Neural cell (in vitro differentiated cells): Measurements from ENCODE around the gene BCCIP. TPM values are rescaled to one million over a fixed set of nuclear protein-coding genes. Genes with fewer than 3 reads are reported as not detected.

Experiments
- H2AFZ ChIP-seq: fragments of 200-600, 300-800 bp; sonication (generic), shearing (Covaris generic); 2 replicates; pipeline ENCODE4 v1.6.0; 2014; ENCODE audit warnings: low read depth, mild to moderate bottlenecking, antibody characterized with exemption, low read length, moderate library complexity
- H3F3A ChIP-seq: fragments of 200-600 bp; shearing (Covaris generic); 2 replicates; pipeline ENCODE4 v1.6.1; 2016; ENCODE audit warnings: mild to moderate bottlenecking, moderate library complexity, mixed read lengths, antibody characterized with exemption, low read length; ENCODE audit not compliant: insufficient read depth, poor library complexity, severe bottlenecking
- H3K27ac ChIP-seq: fragments of 200-600, 300-800 bp; sonication (generic), shearing (Covaris generic); 2 replicates; pipeline ENCODE4 v1.5.1; 2014; ENCODE audit warnings: mild to moderate bottlenecking, low read length, moderate library complexity
- H3K27me3 ChIP-seq: fragments of 300-800, 200-600 bp; sonication (generic), shearing (Covaris generic); 2 replicates; pipeline ENCODE4 v1.6.0; 2014; ENCODE audit warnings: mild to moderate bottlenecking, low read depth, low read length, moderate library complexity; ENCODE audit not compliant: insufficient read depth
- H3K36me3 ChIP-seq: fragments of 300-800, 200-600 bp; sonication (generic), shearing (Covaris generic); 2 replicates; pipeline ENCODE4 v1.5.1; 2014; ENCODE audit warnings: mild to moderate bottlenecking, antibody characterized with exemption, low read length, moderate library complexity; ENCODE audit not compliant: insufficient read depth
- H3K4me2 ChIP-seq: fragments of 300-800, 200-600 bp; sonication (generic), shearing (Covaris generic); 2 replicates; pipeline ENCODE4 v1.6.0; 2014; ENCODE audit warnings: mild to moderate bottlenecking, low read length
- H3K4me3 ChIP-seq: fragments of 300-800, 200-600 bp; sonication (generic), shearing (Covaris generic); 2 replicates; pipeline ENCODE4 v1.5.1; 2014; ENCODE audit warnings: mild to moderate bottlenecking, low read length, moderate library complexity
- H3K79me2 ChIP-seq: fragments of 200-600 bp; shearing (Covaris generic); replicated peaks from 2 replicates; pipeline ENCODE4 v1.6.0; 2014; ENCODE audit warnings: mild to moderate bottlenecking, low read length, moderate library complexity; ENCODE audit not compliant: insufficient read depth
- H3K9ac ChIP-seq: fragments of 300-800, 200-600 bp; sonication (generic), shearing (Covaris generic); 2 replicates; pipeline ENCODE4 v1.6.1; 2016; ENCODE audit warnings: mild to moderate bottlenecking, low read length, mixed read lengths
- H3K9me2 ChIP-seq: fragments of 200-600 bp; shearing (Covaris generic); 2 replicates; pipeline ENCODE4 v1.6.1; 2016; ENCODE audit warnings: mild to moderate bottlenecking, low read length, mixed read lengths; ENCODE audit not compliant: insufficient read depth
- H3K9me3 ChIP-seq: fragments of 200-600, 300-800 bp; sonication (generic), shearing (Covaris generic); 2 replicates; pipeline ENCODE4 v1.6.1; 2016; ENCODE audit warnings: mild to moderate bottlenecking, mixed run types, low read length, moderate library complexity, mixed read lengths
- H4K20me1 ChIP-seq: fragments of 200-600 bp; shearing (Covaris generic); 2 replicates; pipeline ENCODE4 v1.6.1; 2016; ENCODE audit warnings: mild to moderate bottlenecking, mixed run types; ENCODE audit not compliant: insufficient read depth
- EP300 ChIP-seq: fragments of 450-650 bp; conservative IDR thresholded peaks from 2 replicates; pipeline ENCODE4 v1.6.1; 2014; ENCODE audit warnings: antibody characterized with exemption, mild to moderate bottlenecking, moderate library complexity; ENCODE audit not compliant: poor library complexity, severe bottlenecking
- EZH2 ChIP-seq: fragments of 200-600, 300-800 bp; shearing (Covaris generic), sonication (generic); IDR thresholded peaks from 2 replicates; pipeline ENCODE4 v1.6.1; 2014; ENCODE audit warnings: antibody characterized with exemption, low read length, borderline replicate concordance, mild to moderate bottlenecking; ENCODE audit not compliant: insufficient read depth, poor library complexity, severe bottlenecking
- MXI1 ChIP-seq: fragments of 450-650 bp; conservative IDR thresholded peaks from 2 replicates; pipeline ENCODE4 v1.6.1; 2014; ENCODE audit warnings: antibody characterized with exemption, mild to moderate bottlenecking; ENCODE audit not compliant: poor library complexity, severe bottlenecking
- POLR2AphosphoS5 ChIP-seq: IDR thresholded peaks from 2 replicates; pipeline ENCODE4 v1.6.1; 2012
- RAD21 ChIP-seq: fragments of 450-650 bp; conservative IDR thresholded peaks from 2 replicates; pipeline ENCODE4 v1.6.1; 2014; ENCODE audit warnings: antibody characterized with exemption, mild to moderate bottlenecking, moderate library complexity
- SMC3 ChIP-seq: fragments of 450-650 bp; conservative IDR thresholded peaks from 2 replicates; pipeline ENCODE4 v1.6.1; 2014; ENCODE audit warnings: antibody characterized with exemption, mild to moderate bottlenecking, moderate library complexity; ENCODE audit not compliant: poor library complexity
- TAF1 ChIP-seq: IDR thresholded peaks from 2 replicates; pipeline ENCODE4 v1.6.1; 2012; ENCODE audit warnings: low read depth
- polyA plus RNA-seq: library from polyadenylated mRNA; depleted of rRNA; stranded (reverse); fragments of >200 nt; gene quantifications from 2 replicates; pipeline ENCODE4 v1.2.3, GENCODE V29; 2014
- TF ChIP-seq, protein P1 (sequence below): fragments of 450-650 bp; IDR thresholded peaks from 2 replicates; pipeline ENCODE4 v1.5.1; 2014; ENCODE audit warnings: antibody characterized with exemption, mild to moderate bottlenecking, moderate library complexity; ENCODE audit not compliant: poor library complexity, severe bottlenecking
- TF ChIP-seq, protein P2 (sequence below): IDR thresholded peaks from 2 replicates; pipeline ENCODE4 v1.6.1; 2012; ENCODE audit warnings: borderline replicate concordance

BCCIP gene
- polyA plus RNA-seq, 1 donor from 2014 or later = 95.8 TPM

DNA sequence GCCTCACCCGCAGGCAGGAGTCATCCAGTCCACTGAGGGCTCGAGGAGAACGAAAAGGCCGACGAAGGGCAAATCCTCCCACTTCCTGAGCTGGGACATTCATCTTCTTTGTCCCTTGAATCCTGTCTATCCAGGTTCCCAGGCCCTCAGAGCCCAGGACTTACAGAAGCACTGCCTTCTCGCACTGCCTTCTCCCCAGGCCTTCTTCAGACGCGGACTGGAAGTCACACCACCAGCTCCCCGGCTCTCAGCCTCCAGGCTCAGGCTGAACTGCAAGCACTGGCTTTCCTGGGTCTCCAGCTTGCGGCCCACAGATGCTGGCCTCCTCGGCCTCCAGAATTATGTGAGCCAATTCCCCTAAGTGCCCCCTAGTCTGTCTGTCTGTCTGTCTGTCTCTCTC lies 41.3 kb upstream of the BCCIP start:
- H3K36me3 ChIP-seq = no peaks in the 10 kb centered on the region
- no peak overlapping the region for H3K4me2 ChIP-seq
- no peaks in the 10 kb centered on the region for H3K9me3 ChIP-seq
- no peak overlapping the region for H2AFZ ChIP-seq
- no peaks in the 10 kb centered on the region for H4K20me1 ChIP-seq
- H3K27ac ChIP-seq = no peak overlapping the region
- H3K79me2 ChIP-seq = no peaks in the 10 kb centered on the region
- no peak overlapping the region for H3K9ac ChIP-seq
- H3F3A ChIP-seq = no peaks in the 10 kb centered on the region
- no peak overlapping the region for H3K4me3 ChIP-seq
- no peak for TF ChIP-seq SMC3
- no peak for TF ChIP-seq EP300
- TF ChIP-seq RAD21 = no peak
- TF ChIP-seq EZH2 = no peak
- no peak for TF ChIP-seq MXI1
- TF ChIP-seq, protein P1, sequence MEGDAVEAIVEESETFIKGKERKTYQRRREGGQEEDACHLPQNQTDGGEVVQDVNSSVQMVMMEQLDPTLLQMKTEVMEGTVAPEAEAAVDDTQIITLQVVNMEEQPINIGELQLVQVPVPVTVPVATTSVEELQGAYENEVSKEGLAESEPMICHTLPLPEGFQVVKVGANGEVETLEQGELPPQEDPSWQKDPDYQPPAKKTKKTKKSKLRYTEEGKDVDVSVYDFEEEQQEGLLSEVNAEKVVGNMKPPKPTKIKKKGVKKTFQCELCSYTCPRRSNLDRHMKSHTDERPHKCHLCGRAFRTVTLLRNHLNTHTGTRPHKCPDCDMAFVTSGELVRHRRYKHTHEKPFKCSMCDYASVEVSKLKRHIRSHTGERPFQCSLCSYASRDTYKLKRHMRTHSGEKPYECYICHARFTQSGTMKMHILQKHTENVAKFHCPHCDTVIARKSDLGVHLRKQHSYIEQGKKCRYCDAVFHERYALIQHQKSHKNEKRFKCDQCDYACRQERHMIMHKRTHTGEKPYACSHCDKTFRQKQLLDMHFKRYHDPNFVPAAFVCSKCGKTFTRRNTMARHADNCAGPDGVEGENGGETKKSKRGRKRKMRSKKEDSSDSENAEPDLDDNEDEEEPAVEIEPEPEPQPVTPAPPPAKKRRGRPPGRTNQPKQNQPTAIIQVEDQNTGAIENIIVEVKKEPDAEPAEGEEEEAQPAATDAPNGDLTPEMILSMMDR = no peak
- TF ChIP-seq TAF1 = no peak
- TF ChIP-seq POLR2AphosphoS5 = no peak
- no peaks in the 10 kb centered on the region for H3K9me2 ChIP-seq
- no peaks in the 10 kb centered on the region for H3K27me3 ChIP-seq

DNA sequence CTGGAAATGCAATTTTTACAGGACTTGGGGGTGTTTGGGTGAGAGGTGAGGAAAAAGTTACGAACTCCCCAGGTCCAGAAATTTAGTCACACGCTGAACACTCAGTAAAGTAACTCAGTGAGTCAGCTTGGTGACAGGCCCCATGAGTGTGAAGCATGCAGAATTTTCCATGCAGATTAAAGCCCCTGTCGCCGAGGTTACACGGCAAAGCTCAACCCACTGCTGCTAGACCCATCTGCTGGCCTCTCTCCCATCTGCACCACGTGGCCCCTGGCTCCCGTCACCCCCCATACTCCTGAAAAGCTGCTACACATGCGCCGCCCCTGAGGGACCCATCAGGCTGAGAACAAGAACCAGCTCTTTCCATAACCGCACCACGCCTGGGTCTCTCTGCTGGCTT lies 40.7 kb upstream of the BCCIP start:
- H3K27me3 ChIP-seq = no peaks in the 10 kb centered on the region
- no peaks in the 10 kb centered on the region for H3K9me2 ChIP-seq
- no peak overlapping the region for H2AFZ ChIP-seq
- H3K36me3 ChIP-seq = no peaks in the 10 kb centered on the region
- no peaks in the 10 kb centered on the region for H3F3A ChIP-seq
- H3K9ac ChIP-seq = no peak overlapping the region
- no peak overlapping the region for H3K27ac ChIP-seq
- no peaks in the 10 kb centered on the region for H3K79me2 ChIP-seq
- H3K4me2 ChIP-seq = no peak overlapping the region
- TF ChIP-seq, protein P1 = no peak
- H3K9me3 ChIP-seq = no peaks in the 10 kb centered on the region
- no peak overlapping the region for H3K4me3 ChIP-seq
- H4K20me1 ChIP-seq = no peaks in the 10 kb centered on the region

DNA sequence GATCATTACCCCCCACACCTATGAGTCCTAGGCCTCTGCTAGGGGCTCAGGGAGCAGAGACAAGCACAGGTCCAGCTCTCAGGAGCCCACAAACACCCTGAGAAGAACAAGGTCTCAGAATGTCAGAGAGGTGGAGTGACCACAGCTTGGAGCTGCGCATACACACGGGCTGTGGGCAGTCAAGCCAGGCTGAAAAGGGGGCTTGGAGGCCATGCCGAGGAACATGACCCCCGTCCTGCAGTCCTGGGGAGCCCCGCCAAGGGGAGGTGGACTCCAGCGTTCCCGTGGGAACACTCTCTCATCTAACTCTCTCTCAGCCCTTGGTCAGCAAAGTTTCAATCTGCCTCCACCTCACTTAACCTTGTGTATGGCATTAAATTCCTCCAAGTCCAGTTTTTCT lies 39.9 kb upstream of the BCCIP start:
- H4K20me1 ChIP-seq = no peaks in the 10 kb centered on the region
- H3K79me2 ChIP-seq = no peaks in the 10 kb centered on the region
- no peaks in the 10 kb centered on the region for H3K27me3 ChIP-seq
- no peaks in the 10 kb centered on the region for H3K9me2 ChIP-seq
- H3K9ac ChIP-seq = no peak overlapping the region
- no peak for TF ChIP-seq EZH2
- TF ChIP-seq SMC3 = no peak
- TF ChIP-seq MXI1 = no peak
- TF ChIP-seq RAD21 = no peak
- TF ChIP-seq TAF1 = no peak
- TF ChIP-seq, protein P1 = no peak
- no peak for TF ChIP-seq EP300
- TF ChIP-seq, protein P2, sequence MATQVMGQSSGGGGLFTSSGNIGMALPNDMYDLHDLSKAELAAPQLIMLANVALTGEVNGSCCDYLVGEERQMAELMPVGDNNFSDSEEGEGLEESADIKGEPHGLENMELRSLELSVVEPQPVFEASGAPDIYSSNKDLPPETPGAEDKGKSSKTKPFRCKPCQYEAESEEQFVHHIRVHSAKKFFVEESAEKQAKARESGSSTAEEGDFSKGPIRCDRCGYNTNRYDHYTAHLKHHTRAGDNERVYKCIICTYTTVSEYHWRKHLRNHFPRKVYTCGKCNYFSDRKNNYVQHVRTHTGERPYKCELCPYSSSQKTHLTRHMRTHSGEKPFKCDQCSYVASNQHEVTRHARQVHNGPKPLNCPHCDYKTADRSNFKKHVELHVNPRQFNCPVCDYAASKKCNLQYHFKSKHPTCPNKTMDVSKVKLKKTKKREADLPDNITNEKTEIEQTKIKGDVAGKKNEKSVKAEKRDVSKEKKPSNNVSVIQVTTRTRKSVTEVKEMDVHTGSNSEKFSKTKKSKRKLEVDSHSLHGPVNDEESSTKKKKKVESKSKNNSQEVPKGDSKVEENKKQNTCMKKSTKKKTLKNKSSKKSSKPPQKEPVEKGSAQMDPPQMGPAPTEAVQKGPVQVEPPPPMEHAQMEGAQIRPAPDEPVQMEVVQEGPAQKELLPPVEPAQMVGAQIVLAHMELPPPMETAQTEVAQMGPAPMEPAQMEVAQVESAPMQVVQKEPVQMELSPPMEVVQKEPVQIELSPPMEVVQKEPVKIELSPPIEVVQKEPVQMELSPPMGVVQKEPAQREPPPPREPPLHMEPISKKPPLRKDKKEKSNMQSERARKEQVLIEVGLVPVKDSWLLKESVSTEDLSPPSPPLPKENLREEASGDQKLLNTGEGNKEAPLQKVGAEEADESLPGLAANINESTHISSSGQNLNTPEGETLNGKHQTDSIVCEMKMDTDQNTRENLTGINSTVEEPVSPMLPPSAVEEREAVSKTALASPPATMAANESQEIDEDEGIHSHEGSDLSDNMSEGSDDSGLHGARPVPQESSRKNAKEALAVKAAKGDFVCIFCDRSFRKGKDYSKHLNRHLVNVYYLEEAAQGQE = no peak
- TF ChIP-seq POLR2AphosphoS5 = no peak
- no peaks in the 10 kb centered on the region for H3F3A ChIP-seq
- H3K4me3 ChIP-seq = no peak overlapping the region
- H3K4me2 ChIP-seq = no peak overlapping the region
- H2AFZ ChIP-seq = no peak overlapping the region
- no peaks in the 10 kb centered on the region for H3K36me3 ChIP-seq
- no peaks in the 10 kb centered on the region for H3K9me3 ChIP-seq
- H3K27ac ChIP-seq = no peak overlapping the region
